ENCODE measurements around the gene SLC25A1.
"Not testable (repeated sequence)": the region's sequence is repeated elsewhere in the genome, so short reads cannot be mapped to it uniquely, and the experiment has no call there.

SLC25A1 gene

GRCh38 chr22:19167106-19167869 lies 11.2 kb downstream of the SLC25A1 start:
- Histone ChIP-seq H3K4me3 (ENCODE audit: low read depth in 1 of 2, low read length in 2 of 2) (no peak overlapping the region), H3K36me3 (ENCODE audit: control insufficient read depth in 1 of 2, insufficient read depth in 2 of 2, low read length in 2 of 2) (no peaks in the 10 kb centered on the region), H3K27ac (ENCODE audit: low read depth, low read length) (no peak overlapping the region), H3K9me3 (ENCODE audit: control insufficient read depth in 1 of 2, low read length in 2 of 2) (no peaks in the 10 kb centered on the region), H3K9ac (ENCODE audit: low read depth in 1 of 2, low read length in 2 of 2) (no peak overlapping the region), H3K4me1 (ENCODE audit: control insufficient read depth in 1 of 2, insufficient read depth in 2 of 2, low read length in 2 of 2) (peaks cover 19 to 29% of the 10 kb centered on the region in 2 donors), H3K27me3 (ENCODE audit: control insufficient read depth in 1 of 2, insufficient read depth in 2 of 2, low read length in 2 of 2) (peaks cover 40 to 41% of the 10 kb centered on the region in 2 donors)

DNA sequence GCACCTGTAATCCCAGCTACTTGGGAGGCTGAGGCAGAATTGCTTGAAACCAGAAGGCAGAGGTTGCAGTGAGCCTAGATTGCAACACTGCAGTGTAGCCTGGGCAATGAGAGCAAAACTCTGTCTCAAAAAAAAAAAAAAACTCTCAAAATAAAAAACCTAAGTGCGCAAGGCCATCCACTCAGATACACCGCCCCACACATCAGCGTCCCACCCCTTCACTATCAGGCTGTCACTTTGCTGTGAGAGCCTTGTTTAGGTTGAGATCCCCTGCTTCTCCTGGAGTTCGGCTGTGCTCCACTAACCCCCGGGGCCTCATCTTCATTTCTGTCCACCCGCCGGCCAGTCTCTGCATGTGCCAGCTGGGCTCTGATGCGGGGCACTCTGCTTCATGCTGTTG lies 12.1 kb downstream of the SLC25A1 start:
- Histone ChIP-seq H3K36me3 (ENCODE audit: control insufficient read depth in 1 of 2, insufficient read depth in 2 of 2, low read length in 2 of 2) (no peaks in the 10 kb centered on the region), H3K9me3 (ENCODE audit: control insufficient read depth in 1 of 2, low read length in 2 of 2) (no peaks in the 10 kb centered on the region), H3K9ac (ENCODE audit: low read depth in 1 of 2, low read length in 2 of 2) (no peak overlapping the region), H3K4me3 (ENCODE audit: low read depth in 1 of 2, low read length in 2 of 2) (no peak overlapping the region), H3K27ac (ENCODE audit: low read depth, low read length) (no peak overlapping the region), H3K27me3 (ENCODE audit: control insufficient read depth in 1 of 2, insufficient read depth in 2 of 2, low read length in 2 of 2) (peaks cover 40 to 41% of the 10 kb centered on the region in 2 donors), H3K4me1 (ENCODE audit: control insufficient read depth in 1 of 2, insufficient read depth in 2 of 2, low read length in 2 of 2) (peaks cover 16 to 24% of the 10 kb centered on the region in 2 donors)

- Histone ChIP-seq H3K4me3 (ENCODE audit: low read depth in 1 of 2, low read length in 2 of 2) (no peak overlapping the region), H3K36me3 (ENCODE audit: control insufficient read depth in 1 of 2, insufficient read depth in 2 of 2, low read length in 2 of 2) (no peaks in the 10 kb centered on the region), H3K27ac (ENCODE audit: low read depth, low read length) (no peak overlapping the region), H3K9me3 (ENCODE audit: control insufficient read depth in 1 of 2, low read length in 2 of 2) (no peaks in the 10 kb centered on the region), H3K27me3 (ENCODE audit: control insufficient read depth in 1 of 2, insufficient read depth in 2 of 2, low read length in 2 of 2) (peaks cover 27 to 29% of the 10 kb centered on the region in 2 donors), H3K4me1 (ENCODE audit: control insufficient read depth in 1 of 2, insufficient read depth in 2 of 2, low read length in 2 of 2) (peaks cover under 1 to 4% of the 10 kb centered on the region in 2 donors), H3K9ac (ENCODE audit: low read depth in 1 of 2, low read length in 2 of 2) (no peak overlapping the region)
Observed at GRCh38 chr22:19164425-19164824, 14.1 kb downstream of the SLC25A1 start.

DNA sequence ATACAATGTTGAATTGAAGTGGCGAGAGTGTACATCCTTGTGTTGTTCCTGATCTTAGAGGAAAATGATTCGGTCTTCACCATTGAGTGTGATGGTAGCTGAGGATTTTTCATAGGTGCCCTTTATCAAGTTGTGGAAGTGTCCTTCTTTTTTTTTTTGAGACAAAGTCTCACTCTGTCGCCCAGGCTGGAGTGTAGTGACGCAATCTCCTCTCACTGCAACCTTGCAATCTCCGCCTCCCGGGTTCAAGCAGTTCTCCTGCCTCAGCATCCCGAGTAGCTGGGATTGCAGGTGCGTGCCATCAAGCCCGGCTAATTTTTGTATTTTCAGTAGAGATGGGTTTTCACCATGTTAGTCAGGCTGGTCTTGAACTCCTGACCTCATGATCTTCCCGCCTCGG lies 19.9 kb downstream of the SLC25A1 start:
- not testable (repeated sequence) for H3K36me3 ChIP-seq (ENCODE audit: control insufficient read depth in 1 of 2, insufficient read depth in 2 of 2, low read length in 2 of 2); H3K9me3 ChIP-seq (ENCODE audit: control insufficient read depth in 1 of 2, low read length in 2 of 2); H3K27me3 ChIP-seq (ENCODE audit: control insufficient read depth in 1 of 2, insufficient read depth in 2 of 2, low read length in 2 of 2); H3K27ac ChIP-seq (ENCODE audit: low read depth, low read length); H3K9ac ChIP-seq (ENCODE audit: low read depth in 1 of 2, low read length in 2 of 2); H3K4me3 ChIP-seq (ENCODE audit: low read depth in 1 of 2, low read length in 2 of 2); H3K4me1 ChIP-seq (ENCODE audit: control insufficient read depth in 1 of 2, insufficient read depth in 2 of 2, low read length in 2 of 2)

DNA sequence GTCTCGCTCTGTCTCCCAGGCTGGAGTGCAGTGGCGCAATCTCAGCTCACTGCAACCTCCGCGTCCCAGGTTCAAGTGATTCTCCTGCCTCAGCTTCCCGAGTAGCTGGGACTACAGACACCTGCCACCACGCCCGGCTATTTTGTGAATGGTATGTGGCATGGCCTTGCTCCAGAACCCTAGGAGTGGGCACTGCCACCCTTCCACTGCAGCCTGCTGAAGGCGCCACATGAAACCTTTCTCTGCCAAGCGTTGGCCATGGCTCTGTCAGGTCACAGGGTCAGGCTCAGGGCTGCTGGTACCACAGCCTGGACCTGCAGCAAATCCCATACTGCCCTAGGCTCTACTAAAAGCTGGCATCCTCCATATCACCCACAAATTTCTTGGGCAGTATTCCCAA lies 22.4 kb downstream of the SLC25A1 start:
- H3K27me3 ChIP-seq (ENCODE audit: control insufficient read depth in 1 of 2, insufficient read depth in 2 of 2, low read length in 2 of 2), result peaks cover 18 to 19% of the 10 kb centered on the region in 2 donors
- not testable (repeated sequence) for H3K9ac ChIP-seq (ENCODE audit: low read depth in 1 of 2, low read length in 2 of 2); H3K27ac ChIP-seq (ENCODE audit: low read depth, low read length); H3K9me3 ChIP-seq (ENCODE audit: control insufficient read depth in 1 of 2, low read length in 2 of 2); H3K4me1 ChIP-seq (ENCODE audit: control insufficient read depth in 1 of 2, insufficient read depth in 2 of 2, low read length in 2 of 2); H3K36me3 ChIP-seq (ENCODE audit: control insufficient read depth in 1 of 2, insufficient read depth in 2 of 2, low read length in 2 of 2); H3K4me3 ChIP-seq (ENCODE audit: low read depth in 1 of 2, low read length in 2 of 2)

DNA sequence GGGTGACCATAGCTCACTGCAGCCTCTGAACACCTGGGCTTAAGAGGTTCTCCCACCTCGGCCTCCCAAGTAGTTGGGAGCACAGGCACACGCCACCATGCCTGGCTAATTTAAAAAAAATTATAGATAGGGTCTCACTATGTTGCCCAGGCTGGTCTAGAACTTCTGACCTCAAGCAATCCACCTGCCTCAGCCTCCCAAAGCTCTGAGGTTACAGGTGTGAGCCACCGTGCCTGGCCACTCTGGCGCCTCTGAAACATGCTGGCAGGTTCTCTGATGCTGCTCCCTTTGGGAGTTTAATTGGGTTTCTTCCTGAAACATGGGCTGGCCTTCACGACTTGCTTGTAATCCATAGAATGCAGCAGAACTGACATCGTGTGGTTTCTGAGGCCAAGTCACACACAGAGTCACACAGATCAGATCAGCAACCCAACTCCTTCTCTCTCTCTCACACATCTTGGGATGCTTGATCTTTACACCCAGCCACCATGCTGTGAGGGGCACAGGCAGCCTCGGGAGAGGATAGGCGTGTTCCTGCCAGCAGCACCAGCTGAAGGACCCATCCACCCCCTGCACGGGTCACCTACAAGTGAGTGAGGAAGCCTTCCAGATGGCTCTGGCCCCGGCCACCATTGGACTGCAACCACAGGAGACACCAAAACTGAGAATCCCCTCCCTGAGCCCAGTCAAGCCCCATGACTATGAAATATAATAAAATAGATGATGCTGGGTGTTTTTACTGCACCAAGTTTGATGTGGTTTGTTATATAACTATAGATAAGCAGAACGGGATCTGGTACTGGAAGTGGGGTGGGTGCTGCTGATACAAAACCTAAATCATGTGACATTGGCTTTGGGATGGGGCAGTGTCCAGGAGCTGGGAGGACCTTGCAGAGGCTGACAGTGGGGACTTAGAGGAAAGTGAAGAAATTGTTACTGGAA lies 25.3 kb downstream of the SLC25A1 start:
- H3K4me1 ChIP-seq (ENCODE audit: control insufficient read depth in 1 of 2, insufficient read depth in 2 of 2, low read length in 2 of 2), result no peaks in the 10 kb centered on the region
- no peak overlapping the region for H3K4me3 ChIP-seq (ENCODE audit: low read depth in 1 of 2, low read length in 2 of 2)
- H3K36me3 ChIP-seq (ENCODE audit: control insufficient read depth in 1 of 2, insufficient read depth in 2 of 2, low read length in 2 of 2), result no peaks in the 10 kb centered on the region
- no peak overlapping the region for H3K9ac ChIP-seq (ENCODE audit: low read depth in 1 of 2, low read length in 2 of 2)
- H3K27me3 ChIP-seq (ENCODE audit: control insufficient read depth in 1 of 2, insufficient read depth in 2 of 2, low read length in 2 of 2), result peaks cover 37 to 38% of the 10 kb centered on the region in 2 donors
- H3K9me3 ChIP-seq (ENCODE audit: control insufficient read depth in 1 of 2, low read length in 2 of 2), result no peaks in the 10 kb centered on the region
- no peak overlapping the region for H3K27ac ChIP-seq (ENCODE audit: low read depth, low read length)

GRCh38 chr22:19151329-19152191 lies 27.0 kb downstream of the SLC25A1 start:
- peaks cover 47 to 50% of the 10 kb centered on the region in 2 donors for H3K27me3 ChIP-seq (ENCODE audit: control insufficient read depth in 1 of 2, insufficient read depth in 2 of 2, low read length in 2 of 2)
- no peak overlapping the region for H3K9ac ChIP-seq (ENCODE audit: low read depth in 1 of 2, low read length in 2 of 2)
- no peaks in the 10 kb centered on the region for H3K36me3 ChIP-seq (ENCODE audit: control insufficient read depth in 1 of 2, insufficient read depth in 2 of 2, low read length in 2 of 2)
- H3K4me1 ChIP-seq (ENCODE audit: control insufficient read depth in 1 of 2, insufficient read depth in 2 of 2, low read length in 2 of 2), result no peaks in the 10 kb centered on the region
- H3K27ac ChIP-seq (ENCODE audit: low read depth, low read length), result no peak overlapping the region
- H3K9me3 ChIP-seq (ENCODE audit: control insufficient read depth in 1 of 2, low read length in 2 of 2), result no peaks in the 10 kb centered on the region
- no peak overlapping the region for H3K4me3 ChIP-seq (ENCODE audit: low read depth in 1 of 2, low read length in 2 of 2)

DNA sequence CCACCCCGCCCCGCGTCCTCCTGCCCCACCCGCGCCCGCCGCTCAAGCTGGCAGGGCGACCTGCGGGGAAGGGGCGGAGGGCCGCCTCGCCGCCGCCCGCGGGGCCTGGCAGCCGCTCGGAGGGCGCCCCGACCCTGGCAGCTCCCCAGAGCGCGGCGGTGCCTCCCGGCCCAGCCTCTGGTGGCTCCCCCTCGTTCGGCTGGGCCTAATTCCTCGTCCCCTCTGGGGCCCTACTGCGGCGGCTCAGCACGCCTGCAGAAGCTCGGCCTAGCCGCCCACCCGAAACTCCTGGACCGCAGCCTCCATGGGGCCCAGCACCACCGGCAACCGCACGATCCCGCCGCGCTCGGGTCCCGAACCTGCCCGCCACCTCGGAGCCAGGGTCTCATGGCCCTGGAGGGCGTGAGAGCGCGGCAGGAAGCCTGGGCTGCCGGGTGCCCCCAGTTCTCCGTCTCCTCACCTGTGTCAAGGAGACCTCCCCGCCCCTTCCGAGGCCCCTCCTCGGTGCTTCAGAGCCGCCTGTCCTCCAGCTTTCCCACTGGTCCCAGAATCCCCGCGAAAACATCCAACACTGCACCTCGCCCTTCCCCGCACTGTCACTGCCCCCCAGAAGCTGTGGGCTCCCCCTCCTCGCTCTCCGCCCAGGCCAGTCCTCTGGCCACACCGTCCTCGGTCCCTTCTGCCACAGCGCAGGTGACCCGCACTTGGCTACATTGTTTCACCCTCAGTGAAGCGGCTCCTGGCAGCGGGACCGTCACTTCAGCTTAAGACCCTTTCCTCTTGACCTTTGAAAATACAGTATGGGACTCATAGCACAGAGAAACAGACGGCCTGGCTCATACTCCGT lies 27.8 kb downstream of the SLC25A1 start:
- H3K9ac ChIP-seq (ENCODE audit: low read depth in 1 of 2, low read length in 2 of 2), result no peak overlapping the region
- no peaks in the 10 kb centered on the region for H3K36me3 ChIP-seq (ENCODE audit: control insufficient read depth in 1 of 2, insufficient read depth in 2 of 2, low read length in 2 of 2)
- H3K27ac ChIP-seq (ENCODE audit: low read depth, low read length), result no peak overlapping the region
- H3K4me3 ChIP-seq (ENCODE audit: low read depth in 1 of 2, low read length in 2 of 2), result no peak overlapping the region
- H3K27me3 ChIP-seq (ENCODE audit: control insufficient read depth in 1 of 2, insufficient read depth in 2 of 2, low read length in 2 of 2), result peaks cover 47 to 50% of the 10 kb centered on the region in 2 donors
- no peaks in the 10 kb centered on the region for H3K9me3 ChIP-seq (ENCODE audit: control insufficient read depth in 1 of 2, low read length in 2 of 2)
- no peaks in the 10 kb centered on the region for H3K4me1 ChIP-seq (ENCODE audit: control insufficient read depth in 1 of 2, insufficient read depth in 2 of 2, low read length in 2 of 2)

GRCh38 chr22:19149991-19150390 lies 28.5 kb downstream of the SLC25A1 start, which contains the start of gene GSC2:
Gene GSC2 (minus strand): TSS chr22:19150292. CDS start chr22:19150283, 9 bp downstream.
- no peaks in the 10 kb centered on the region for H3K4me1 ChIP-seq (ENCODE audit: control insufficient read depth in 1 of 2, insufficient read depth in 2 of 2, low read length in 2 of 2)
- H3K9me3 ChIP-seq (ENCODE audit: control insufficient read depth in 1 of 2, low read length in 2 of 2), result no peaks in the 10 kb centered on the region
- no peak within 1 kb of the TSS for H3K9ac ChIP-seq (ENCODE audit: low read depth in 1 of 2, low read length in 2 of 2)
- peaks cover 47 to 50% of the 10 kb centered on the region in 2 donors for H3K27me3 ChIP-seq (ENCODE audit: control insufficient read depth in 1 of 2, insufficient read depth in 2 of 2, low read length in 2 of 2)
- no peaks in the 10 kb centered on the region for H3K36me3 ChIP-seq (ENCODE audit: control insufficient read depth in 1 of 2, insufficient read depth in 2 of 2, low read length in 2 of 2)
- no peak within 1 kb of the TSS for H3K4me3 ChIP-seq (ENCODE audit: low read depth in 1 of 2, low read length in 2 of 2)
- H3K27ac ChIP-seq (ENCODE audit: low read depth, low read length), result no peak within 1 kb of the TSS

All from duodenal mucosa (tissue), 2 donors.